ENCODE data around the gene MARCKSL1. TPM values are rescaled to one million over a fixed set of nuclear protein-coding genes. Genes with fewer than 3 reads are reported as not detected.
A peak's percentile ranks its signal among the peaks of the same experiment; 100 is the strongest.

MARCKSL1 gene
- total and polyA plus RNA-seq, 2 of the 13 experiments (the other 11 are each of a cell fraction or from before 2014, with no cell fraction given), result 81.9 to 155 TPM

DNA sequence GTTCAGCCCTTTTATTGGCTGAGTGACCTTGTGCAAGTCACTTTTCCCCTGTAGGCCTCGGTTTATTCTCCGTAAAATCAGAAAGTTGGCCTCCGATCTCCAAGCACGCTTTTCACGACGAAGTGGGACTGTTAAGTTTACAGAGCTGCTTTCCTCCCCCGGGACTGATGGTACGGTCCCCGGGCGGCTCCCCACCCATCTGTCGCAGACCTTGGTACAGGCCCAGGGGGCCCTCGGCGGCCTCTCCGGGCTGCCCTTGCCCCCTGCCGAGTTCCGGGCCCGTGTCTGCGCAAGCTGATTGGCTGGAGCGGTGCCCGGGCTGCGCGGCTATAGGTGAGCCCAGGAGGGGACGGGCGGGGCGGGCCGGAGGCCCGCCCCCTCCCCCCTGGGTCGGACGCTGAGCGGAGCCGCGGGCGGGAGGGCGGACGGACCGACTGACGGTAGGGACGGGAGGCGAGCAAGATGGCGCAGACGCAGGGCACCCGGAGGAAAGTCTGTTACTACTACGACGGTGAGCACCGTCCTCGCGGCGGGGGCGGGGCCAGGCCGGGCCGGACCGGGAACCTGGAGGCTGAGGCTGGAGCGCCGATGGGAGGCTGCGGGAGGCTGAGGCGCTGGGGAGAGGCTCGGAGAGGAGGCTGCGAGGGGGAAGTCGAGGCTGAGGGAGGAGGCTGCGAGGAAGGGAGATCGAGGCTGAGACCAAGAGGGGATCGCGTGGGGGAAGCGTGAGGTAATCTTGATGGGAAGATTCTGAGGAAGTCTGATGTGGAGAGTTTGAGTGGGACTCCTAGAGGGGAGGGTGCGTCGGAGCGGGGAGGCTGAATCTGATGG, 44.1 kb downstream of the MARCKSL1 start, which contains the start of gene HDAC1 (continued):
- TF ChIP-seq, protein P1, sequence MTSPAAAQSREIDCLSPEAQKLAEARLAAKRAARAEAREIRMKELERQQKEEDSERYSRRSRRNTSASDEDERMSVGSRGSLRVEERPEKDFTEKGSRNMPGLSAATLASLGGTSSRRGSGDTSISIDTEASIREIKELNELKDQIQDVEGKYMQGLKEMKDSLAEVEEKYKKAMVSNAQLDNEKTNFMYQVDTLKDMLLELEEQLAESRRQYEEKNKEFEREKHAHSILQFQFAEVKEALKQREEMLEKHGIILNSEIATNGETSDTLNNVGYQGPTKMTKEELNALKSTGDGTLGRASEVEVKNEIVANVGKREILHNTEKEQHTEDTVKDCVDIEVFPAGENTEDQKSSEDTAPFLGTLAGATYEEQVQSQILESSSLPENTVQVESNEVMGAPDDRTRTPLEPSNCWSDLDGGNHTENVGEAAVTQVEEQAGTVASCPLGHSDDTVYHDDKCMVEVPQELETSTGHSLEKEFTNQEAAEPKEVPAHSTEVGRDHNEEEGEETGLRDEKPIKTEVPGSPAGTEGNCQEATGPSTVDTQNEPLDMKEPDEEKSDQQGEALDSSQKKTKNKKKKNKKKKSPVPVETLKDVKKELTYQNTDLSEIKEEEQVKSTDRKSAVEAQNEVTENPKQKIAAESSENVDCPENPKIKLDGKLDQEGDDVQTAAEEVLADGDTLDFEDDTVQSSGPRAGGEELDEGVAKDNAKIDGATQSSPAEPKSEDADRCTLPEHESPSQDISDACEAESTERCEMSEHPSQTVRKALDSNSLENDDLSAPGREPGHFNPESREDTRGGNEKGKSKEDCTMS (CRISPR knock-in tag; conservative IDR thresholded peaks at IDR 0.05), result no peak
- TF ChIP-seq ZNF564 (CRISPR knock-in tag; IDR thresholded peaks at IDR 0.05) (0 out of 2 replicates have a peak, but pooled peaks have one; percentile 45), ZFX (CRISPR knock-in tag; IDR thresholded peaks at IDR 0.05; ENCODE audit: low read depth) (peak; percentile 67; the same call in 1 of the 2 replicates), ZNF256 (CRISPR knock-in tag; conservative IDR thresholded peaks at IDR 0.05) (no peak), TEAD2 (CRISPR knock-in tag; IDR thresholded peaks at IDR 0.05) (no peak), ELF1 (CRISPR knock-in tag; IDR thresholded peaks at IDR 0.05) (peak; percentile 82), SSRP1 (CRISPR knock-in tag; IDR thresholded peaks at IDR 0.05) (no peak), RARG (CRISPR knock-in tag; IDR thresholded peaks at IDR 0.05; ENCODE audit: low read depth) (no peak), MZF1 (CRISPR knock-in tag; IDR thresholded peaks at IDR 0.05; ENCODE audit: borderline replicate concordance) (no peak), PAWR (CRISPR knock-in tag; IDR thresholded peaks at IDR 0.05; ENCODE audit: borderline replicate concordance) (no peak), FOXK2 (IDR thresholded peaks at IDR 0.05) (peak; percentile 76), RBM22 (optimal IDR thresholded peaks at IDR 0.05; ENCODE audit: low read length) (no peak), KLF12 (CRISPR knock-in tag; IDR thresholded peaks at IDR 0.05; ENCODE audit: borderline replicate concordance) (0 out of 2 replicates have a peak, but pooled peaks have one; percentile 28)
- TF ChIP-seq, protein P2, sequence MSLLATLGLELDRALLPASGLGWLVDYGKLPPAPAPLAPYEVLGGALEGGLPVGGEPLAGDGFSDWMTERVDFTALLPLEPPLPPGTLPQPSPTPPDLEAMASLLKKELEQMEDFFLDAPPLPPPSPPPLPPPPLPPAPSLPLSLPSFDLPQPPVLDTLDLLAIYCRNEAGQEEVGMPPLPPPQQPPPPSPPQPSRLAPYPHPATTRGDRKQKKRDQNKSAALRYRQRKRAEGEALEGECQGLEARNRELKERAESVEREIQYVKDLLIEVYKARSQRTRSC (CRISPR knock-in tag; IDR thresholded peaks at IDR 0.05; ENCODE audit: low read depth), result no peak
- TF ChIP-seq, protein P3, sequence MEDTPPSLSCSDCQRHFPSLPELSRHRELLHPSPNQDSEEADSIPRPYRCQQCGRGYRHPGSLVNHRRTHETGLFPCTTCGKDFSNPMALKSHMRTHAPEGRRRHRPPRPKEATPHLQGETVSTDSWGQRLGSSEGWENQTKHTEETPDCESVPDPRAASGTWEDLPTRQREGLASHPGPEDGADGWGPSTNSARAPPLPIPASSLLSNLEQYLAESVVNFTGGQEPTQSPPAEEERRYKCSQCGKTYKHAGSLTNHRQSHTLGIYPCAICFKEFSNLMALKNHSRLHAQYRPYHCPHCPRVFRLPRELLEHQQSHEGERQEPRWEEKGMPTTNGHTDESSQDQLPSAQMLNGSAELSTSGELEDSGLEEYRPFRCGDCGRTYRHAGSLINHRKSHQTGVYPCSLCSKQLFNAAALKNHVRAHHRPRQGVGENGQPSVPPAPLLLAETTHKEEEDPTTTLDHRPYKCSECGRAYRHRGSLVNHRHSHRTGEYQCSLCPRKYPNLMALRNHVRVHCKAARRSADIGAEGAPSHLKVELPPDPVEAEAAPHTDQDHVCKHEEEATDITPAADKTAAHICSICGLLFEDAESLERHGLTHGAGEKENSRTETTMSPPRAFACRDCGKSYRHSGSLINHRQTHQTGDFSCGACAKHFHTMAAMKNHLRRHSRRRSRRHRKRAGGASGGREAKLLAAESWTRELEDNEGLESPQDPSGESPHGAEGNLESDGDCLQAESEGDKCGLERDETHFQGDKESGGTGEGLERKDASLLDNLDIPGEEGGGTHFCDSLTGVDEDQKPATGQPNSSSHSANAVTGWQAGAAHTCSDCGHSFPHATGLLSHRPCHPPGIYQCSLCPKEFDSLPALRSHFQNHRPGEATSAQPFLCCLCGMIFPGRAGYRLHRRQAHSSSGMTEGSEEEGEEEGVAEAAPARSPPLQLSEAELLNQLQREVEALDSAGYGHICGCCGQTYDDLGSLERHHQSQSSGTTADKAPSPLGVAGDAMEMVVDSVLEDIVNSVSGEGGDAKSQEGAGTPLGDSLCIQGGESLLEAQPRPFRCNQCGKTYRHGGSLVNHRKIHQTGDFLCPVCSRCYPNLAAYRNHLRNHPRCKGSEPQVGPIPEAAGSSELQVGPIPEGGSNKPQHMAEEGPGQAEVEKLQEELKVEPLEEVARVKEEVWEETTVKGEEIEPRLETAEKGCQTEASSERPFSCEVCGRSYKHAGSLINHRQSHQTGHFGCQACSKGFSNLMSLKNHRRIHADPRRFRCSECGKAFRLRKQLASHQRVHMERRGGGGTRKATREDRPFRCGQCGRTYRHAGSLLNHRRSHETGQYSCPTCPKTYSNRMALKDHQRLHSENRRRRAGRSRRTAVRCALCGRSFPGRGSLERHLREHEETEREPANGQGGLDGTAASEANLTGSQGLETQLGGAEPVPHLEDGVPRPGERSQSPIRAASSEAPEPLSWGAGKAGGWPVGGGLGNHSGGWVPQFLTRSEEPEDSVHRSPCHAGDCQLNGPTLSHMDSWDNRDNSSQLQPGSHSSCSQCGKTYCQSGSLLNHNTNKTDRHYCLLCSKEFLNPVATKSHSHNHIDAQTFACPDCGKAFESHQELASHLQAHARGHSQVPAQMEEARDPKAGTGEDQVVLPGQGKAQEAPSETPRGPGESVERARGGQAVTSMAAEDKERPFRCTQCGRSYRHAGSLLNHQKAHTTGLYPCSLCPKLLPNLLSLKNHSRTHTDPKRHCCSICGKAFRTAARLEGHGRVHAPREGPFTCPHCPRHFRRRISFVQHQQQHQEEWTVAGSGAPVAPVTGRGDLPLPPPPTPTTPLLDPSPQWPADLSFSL (CRISPR knock-in tag; IDR thresholded peaks at IDR 0.05), result no peak
- TF ChIP-seq, protein P4, sequence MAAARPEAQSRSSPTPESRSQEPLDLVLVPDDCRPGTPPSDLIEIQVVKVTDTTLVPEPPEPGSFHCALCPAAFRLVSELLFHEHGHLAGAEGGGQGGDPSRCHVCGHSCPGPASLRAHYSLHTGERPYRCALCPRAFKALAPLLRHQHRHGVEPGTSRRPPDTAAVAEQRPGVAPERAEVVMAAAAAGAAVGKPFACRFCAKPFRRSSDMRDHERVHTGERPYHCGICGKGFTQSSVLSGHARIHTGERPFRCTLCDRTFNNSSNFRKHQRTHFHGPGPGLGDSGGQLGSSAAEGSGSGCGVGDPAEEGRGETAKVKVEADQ (CRISPR knock-in tag; IDR thresholded peaks at IDR 0.05; ENCODE audit: borderline replicate concordance), result peak; percentile 62; the same call in 1 of the 2 replicates
- TF ChIP-seq, protein P5, sequence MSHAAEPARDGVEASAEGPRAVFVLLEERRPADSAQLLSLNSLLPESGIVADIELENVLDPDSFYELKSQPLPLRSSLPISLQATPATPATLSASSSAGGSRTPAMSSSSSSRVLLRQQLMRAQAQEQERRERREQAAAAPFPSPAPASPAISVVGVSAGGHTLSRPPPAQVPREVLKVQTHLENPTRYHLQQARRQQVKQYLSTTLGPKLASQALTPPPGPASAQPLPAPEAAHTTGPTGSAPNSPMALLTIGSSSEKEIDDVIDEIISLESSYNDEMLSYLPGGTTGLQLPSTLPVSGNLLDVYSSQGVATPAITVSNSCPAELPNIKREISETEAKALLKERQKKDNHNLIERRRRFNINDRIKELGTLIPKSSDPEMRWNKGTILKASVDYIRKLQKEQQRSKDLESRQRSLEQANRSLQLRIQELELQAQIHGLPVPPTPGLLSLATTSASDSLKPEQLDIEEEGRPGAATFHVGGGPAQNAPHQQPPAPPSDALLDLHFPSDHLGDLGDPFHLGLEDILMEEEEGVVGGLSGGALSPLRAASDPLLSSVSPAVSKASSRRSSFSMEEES (CRISPR knock-in tag; IDR thresholded peaks at IDR 0.05), result no peak; the same call in 1 of the 2 replicates

All from HepG2 (cell line).